IMR-90 (cell line): ENCODE measurements around the gene PSMC4. TPM values are rescaled to one million over a fixed set of nuclear protein-coding genes. Genes with fewer than 3 reads are reported as not detected.

Experiments
- ATAC-seq: fragments of 200-7000 bp; cut with Tn5 transposase; 2 replicates; pipeline ENCODE4 v1.9.1; 2020; ENCODE audit warnings: low read depth, mild to moderate bottlenecking, moderate library complexity
- BruUV-seq: library from RNA; stranded (reverse); fragments of 400-500 nt; replicated peaks from 2 replicates; lab custom pipeline; 2021; lab: Mats Ljungman, UMichigan
- CTCF ChIA-PET: fragments of 300-600 bp; formaldehyde crosslinking; extraction: SDS; loops from one replicate; lab custom pipeline; 2021; ENCODE audit warnings: antibody characterized with exemption; lab: Yijun Ruan, JAX
- POLR2A ChIA-PET: fragments of 300-600 bp; sonication (Branson Sonifier 250); formaldehyde crosslinking; loops from one replicate; lab custom pipeline; 2022; ENCODE audit warnings: antibody characterized with exemption; ENCODE audit not compliant: unreplicated experiment; lab: Charles Lee
- DNase-seq: peaks from one replicate; pipeline ENCODE4 v3.0.0; 2013
- H2AFZ ChIP-seq: replicated peaks from 2 replicates; pipeline ENCODE3; 2013; ENCODE audit warnings: low read length, mild to moderate bottlenecking; ENCODE audit not compliant: poor library complexity
- H2AK5ac ChIP-seq: 2 replicates; pipeline ENCODE4 v1.6.1; 2013; ENCODE audit warnings: low read depth, low read length, inconsistent platforms
- H2AK9ac ChIP-seq: replicated peaks from 2 replicates; pipeline ENCODE3; 2013; ENCODE audit warnings: mild to moderate bottlenecking, low read depth, low read length, moderate library complexity; ENCODE audit not compliant: poor library complexity
- H2BK120ac ChIP-seq: 2 replicates; pipeline ENCODE4 v1.6.1; 2013; ENCODE audit warnings: low read depth, low read length, inconsistent platforms
- H2BK15ac ChIP-seq: 3 replicates; pipeline ENCODE4 v1.6.1; 2013; ENCODE audit warnings: low read depth, low read length, inconsistent platforms
- H2BK20ac ChIP-seq: 2 replicates; pipeline ENCODE4 v1.6.1; 2013; ENCODE audit warnings: low read depth, mild to moderate bottlenecking, inconsistent platforms, low read length, moderate library complexity
- H2BK5ac ChIP-seq: 2 replicates; pipeline ENCODE4 v1.6.1; 2013; ENCODE audit warnings: mild to moderate bottlenecking, low read depth, low read length, inconsistent platforms; ENCODE audit not compliant: poor library complexity, severe bottlenecking
- H3K14ac ChIP-seq: replicated peaks from 2 replicates; pipeline ENCODE4 v1.6.1; 2013; ENCODE audit warnings: low read depth, low read length, inconsistent platforms
- H3K18ac ChIP-seq: 2 replicates; pipeline ENCODE4 v1.6.1; 2013; ENCODE audit warnings: low read depth, low read length, control low read depth
- H3K23ac ChIP-seq: 2 replicates; pipeline ENCODE4 v1.6.1; 2013; ENCODE audit warnings: low read depth, low read length, inconsistent platforms
- H3K27ac ChIP-seq: 2 replicates; pipeline ENCODE4 v1.5.1; 2013; ENCODE audit warnings: mild to moderate bottlenecking, control low read depth, low read length; ENCODE audit not compliant: insufficient read depth
- H3K27me3 ChIP-seq: 2 replicates; pipeline ENCODE4 v1.6.1; 2013; ENCODE audit warnings: low read length; ENCODE audit not compliant: control insufficient read depth, insufficient read depth
- H3K36me3 ChIP-seq: 2 replicates; pipeline ENCODE4 v1.6.1; 2013; ENCODE audit warnings: low read length, mixed read lengths; ENCODE audit not compliant: control insufficient read depth, insufficient read depth
- H3K4ac ChIP-seq: 2 replicates; pipeline ENCODE4 v1.6.1; 2013; ENCODE audit warnings: low read depth, low read length, inconsistent platforms
- H3K4me1 ChIP-seq: 2 replicates; pipeline ENCODE4 v1.6.1; 2013; ENCODE audit warnings: low read length, mixed read lengths; ENCODE audit not compliant: control insufficient read depth, insufficient read depth
- H3K4me2 ChIP-seq: 2 replicates; pipeline ENCODE4 v1.6.1; 2013; ENCODE audit warnings: low read depth, mild to moderate bottlenecking, control low read depth, low read length, moderate library complexity
- H3K4me3 ChIP-seq: 2 replicates; pipeline ENCODE4 v1.5.1; 2013; ENCODE audit warnings: low read depth, mild to moderate bottlenecking, control low read depth, low read length, moderate library complexity; ENCODE audit not compliant: insufficient read depth
- H3K56ac ChIP-seq: 2 replicates; pipeline ENCODE4 v1.6.1; 2013; ENCODE audit warnings: low read length, inconsistent platforms; ENCODE audit not compliant: insufficient read depth; ENCODE audit errors: extremely low read depth
- H3K79me1 ChIP-seq, 2 experiments: 2 replicates each; pipeline ENCODE4 v1.6.1; 2013; ENCODE audit warnings: low read length in 2 of 2, inconsistent platforms in 1 of 2, low read depth in 1 of 2
- H3K9ac ChIP-seq: 2 replicates; pipeline ENCODE4 v1.6.1; 2013; ENCODE audit warnings: low read depth, low read length, control low read depth
- H3K9me1 ChIP-seq: 2 replicates; pipeline ENCODE4 v1.6.1; 2013; ENCODE audit warnings: low read length, inconsistent platforms; ENCODE audit not compliant: insufficient read depth
- H3K9me3 ChIP-seq: 2 replicates; pipeline ENCODE4 v1.6.1; 2013; ENCODE audit warnings: low read length; ENCODE audit not compliant: control insufficient read depth, insufficient read depth
- H4K20me1 ChIP-seq: 2 replicates; pipeline ENCODE4 v1.6.1; 2013; ENCODE audit warnings: low read length, inconsistent platforms; ENCODE audit not compliant: insufficient read depth
- H4K5ac ChIP-seq: 2 replicates; pipeline ENCODE4 v1.6.1; 2013; ENCODE audit warnings: mild to moderate bottlenecking, low read depth, low read length, control low read depth
- H4K8ac ChIP-seq, 2 experiments: 2 replicates each; pipeline ENCODE4 v1.6.1; 2013; ENCODE audit warnings: low read depth in 2 of 2, low read length in 2 of 2, control low read depth in 1 of 2, inconsistent platforms in 1 of 2
- H4K91ac ChIP-seq: 2 replicates; pipeline ENCODE4 v1.6.1; 2013; ENCODE audit warnings: low read depth, low read length, inconsistent platforms; ENCODE audit not compliant: insufficient read depth
- BHLHE40 ChIP-seq: fragments of 150-350 bp; IDR thresholded peaks from 2 replicates; pipeline ENCODE4 v1.6.1; 2016; ENCODE audit warnings: mild to moderate bottlenecking, low read depth, low read length
- CEBPB ChIP-seq: IDR thresholded peaks from 2 replicates; pipeline ENCODE4 v1.6.1; 2012; ENCODE audit warnings: low read depth, low read length, improper control_type of control experiment
- CHD1 ChIP-seq: IDR thresholded peaks from 2 replicates; pipeline ENCODE4 v1.6.1; 2012; ENCODE audit warnings: low read depth, low read length, improper control_type of control experiment
- FOS ChIP-seq: fragments of 150-350 bp; IDR thresholded peaks from 2 replicates; pipeline ENCODE4 v1.6.1; 2016; ENCODE audit warnings: low read depth, low read length
- MAFK ChIP-seq: IDR thresholded peaks from 2 replicates; pipeline ENCODE4 v1.6.1; 2012; ENCODE audit warnings: low read depth, low read length, improper control_type of control experiment
- MAZ ChIP-seq: IDR thresholded peaks from 2 replicates; pipeline ENCODE4 v1.6.1; 2012; ENCODE audit warnings: low read depth, mild to moderate bottlenecking, low read length, improper control_type of control experiment, moderate library complexity, borderline replicate concordance
- MXI1 ChIP-seq: IDR thresholded peaks from 2 replicates; pipeline ENCODE4 v1.6.1; 2012; ENCODE audit warnings: low read depth, mild to moderate bottlenecking, low read length, moderate library complexity, borderline replicate concordance
- NFE2L2 ChIP-seq: fragments of 150-350 bp; IDR thresholded peaks from 2 replicates; pipeline ENCODE4 v1.6.1; 2016; ENCODE audit warnings: low read depth, mild to moderate bottlenecking, low read length
- POLR2A ChIP-seq: IDR thresholded peaks from 2 replicates; pipeline ENCODE4 v1.6.1; 2012; ENCODE audit warnings: mild to moderate bottlenecking, low read depth, low read length
- RAD21 ChIP-seq: IDR thresholded peaks from 2 replicates; pipeline ENCODE4 v1.6.1; 2012; ENCODE audit warnings: low read length, improper control_type of control experiment
- RCOR1 ChIP-seq: IDR thresholded peaks from 2 replicates; pipeline ENCODE4 v1.6.1; 2012; ENCODE audit warnings: mild to moderate bottlenecking, low read length, improper control_type of control experiment; ENCODE audit not compliant: insufficient replicate concordance
- RFX5 ChIP-seq: IDR thresholded peaks from 2 replicates; pipeline ENCODE4 v1.8.0; 2012; ENCODE audit warnings: low read depth, mild to moderate bottlenecking, low read length, moderate library complexity
- SMC3 ChIP-seq: fragments of 150-350 bp; IDR thresholded peaks from 2 replicates; pipeline ENCODE4 v1.6.1; 2016; ENCODE audit warnings: low read depth, mild to moderate bottlenecking, antibody characterized with exemption, low read length, moderate library complexity
- WGBS, 2 experiments: methylation state at CpG; one replicate each; pipeline versions ENCODE4 v1.1.5 to v1.1.7; 2013; ENCODE audit warnings: missing lambda C conversion rate in 2 of 2; ENCODE audit not compliant: insufficient read length in 1 of 2; ENCODE audit errors: extremely low coverage in 2 of 2; 5-methylcytosine and 5-hydroxymethylcytosine counted together
- dilution Hi-C: fragments of 300-500 bp; cut with HindIII; formaldehyde crosslinking; loops from one replicate; pipeline ENCODE4 v1.14.3; 2018; ENCODE audit warnings: low sequenced_read_pairs; ENCODE audit not compliant: unreplicated experiment
- in situ Hi-C: fragments of 300-500 bp; cut with MboI; formaldehyde crosslinking; loops from 3 replicates; pipeline ENCODE4 v1.14.3; 2019; ENCODE audit warnings: low sequenced_read_pairs, inconsistent platforms, mixed read lengths
- intact Hi-C: fragments of 100-400 bp; cut with micrococcal nuclease; formaldehyde crosslinking; loops from 2 replicates; pipeline ENCODE4 v1.10.0; 2022
- polyA plus RNA-seq, 3 experiments: library from polyadenylated mRNA; depleted of rRNA; stranded (reverse); fragments of >200 nt; gene quantifications; 2 replicates each; pipeline ENCODE4 v1.2.3, GENCODE V29; 2012; ENCODE audit warnings: low replicate concordance in 1 of 3
- total RNA-seq: library from RNA; depleted of rRNA; stranded (reverse); fragments of >200 nt; gene quantifications from 2 replicates; pipeline ENCODE4 v1.2.3, GENCODE V29; 2012
- TF ChIP-seq, protein P1 (sequence below): fragments of 150-350 bp; IDR thresholded peaks from 2 replicates; pipeline ENCODE4 v1.6.1; 2017; ENCODE audit warnings: mild to moderate bottlenecking, antibody characterized with exemption, low read length, low read depth
- TF ChIP-seq, protein P2 (sequence below): fragments of 150-350 bp; IDR thresholded peaks from 2 replicates; pipeline ENCODE4 v1.6.1; 2016; ENCODE audit warnings: low read depth, mild to moderate bottlenecking, low read length, moderate library complexity, borderline replicate concordance
- TF ChIP-seq, protein P3 (sequence below): conservative IDR thresholded peaks from 2 replicates; pipeline ENCODE4 v1.5.1; 2012; ENCODE audit warnings: mild to moderate bottlenecking, low read depth, low read length, improper control_type of control experiment

PSMC4 gene
- total and polyA plus RNA-seq, 2 of the 4 experiments (the other 2 are of a cell fraction) = 148 to 216 TPM

DNA sequence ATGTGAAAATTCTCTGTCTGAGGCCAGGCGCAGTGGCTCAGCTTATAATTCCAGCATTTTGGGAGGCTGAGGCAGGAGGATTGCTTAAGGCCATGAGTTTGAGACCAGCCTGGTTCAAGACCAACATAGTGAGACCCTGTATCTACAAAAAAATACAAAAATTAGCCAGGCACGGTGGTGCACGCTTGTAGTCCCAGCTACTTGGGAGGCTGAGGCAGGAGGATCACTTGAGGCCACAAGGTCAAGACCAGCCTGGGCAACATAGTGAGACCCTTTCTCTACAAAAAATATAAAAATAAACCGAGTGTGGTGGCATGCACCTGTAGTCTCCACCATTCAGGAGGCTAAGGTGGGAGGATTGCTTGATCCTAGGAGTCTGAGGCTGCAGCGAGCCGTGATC lies 34.3 kb upstream of the PSMC4 start:
- intact Hi-C loops = no loop called here
- Histone ChIP-seq H2AFZ (no peak overlapping the region), H2BK20ac (no peak overlapping the region), H3K4me3 (no peak overlapping the region), H2BK15ac (no peak overlapping the region), H3K14ac (no peak overlapping the region), H3K27me3 (no peaks in the 10 kb centered on the region), H2BK5ac (no peak overlapping the region), H4K20me1 (no peaks in the 10 kb centered on the region), H3K18ac (no peak overlapping the region), H3K36me3 (no peaks in the 10 kb centered on the region), H3K56ac (no peak overlapping the region), H3K4ac (no peak overlapping the region), H3K79me1 (no peaks in the 10 kb centered on the region), H3K9me1 (no peaks in the 10 kb centered on the region), H3K4me1 (no peaks in the 10 kb centered on the region), H2AK9ac (no peak overlapping the region), H4K5ac (no peak overlapping the region), H3K4me2 (no peak overlapping the region), H3K9me3 (no peaks in the 10 kb centered on the region), H4K8ac (no peak overlapping the region), H3K23ac (no peak overlapping the region), H2AK5ac (no peak overlapping the region), H3K27ac (no peak overlapping the region), H3K9ac (no peak overlapping the region), H2BK120ac (no peak overlapping the region), H4K91ac (no peak overlapping the region)
- dilution Hi-C loops = no loop called here
- in situ Hi-C loops = no loop called here
- ATAC-seq (no peak), DNase-seq (no peak)
- POLR2A ChIA-PET = no interaction called here
- BruUV-seq = no TSS peak
- 100% methylated on average over 2 of the region's 6 CpGs; no CpG with 5 or more reads in 1 of the 2 experiments for WGBS, 2 experiments
- TF ChIP-seq MAZ (no peak), SMC3 (no peak), MXI1 (no peak), CEBPB (no peak), RFX5 (no peak), RCOR1 (no peak), MAFK (no peak), POLR2A (no peak), BHLHE40 (no peak), FOS (no peak), RAD21 (no peak), NFE2L2 (no peak), CHD1 (no peak)
- TF ChIP-seq, protein P1, sequence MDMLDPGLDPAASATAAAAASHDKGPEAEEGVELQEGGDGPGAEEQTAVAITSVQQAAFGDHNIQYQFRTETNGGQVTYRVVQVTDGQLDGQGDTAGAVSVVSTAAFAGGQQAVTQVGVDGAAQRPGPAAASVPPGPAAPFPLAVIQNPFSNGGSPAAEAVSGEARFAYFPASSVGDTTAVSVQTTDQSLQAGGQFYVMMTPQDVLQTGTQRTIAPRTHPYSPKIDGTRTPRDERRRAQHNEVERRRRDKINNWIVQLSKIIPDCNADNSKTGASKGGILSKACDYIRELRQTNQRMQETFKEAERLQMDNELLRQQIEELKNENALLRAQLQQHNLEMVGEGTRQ = no peak
- TF ChIP-seq, protein P2, sequence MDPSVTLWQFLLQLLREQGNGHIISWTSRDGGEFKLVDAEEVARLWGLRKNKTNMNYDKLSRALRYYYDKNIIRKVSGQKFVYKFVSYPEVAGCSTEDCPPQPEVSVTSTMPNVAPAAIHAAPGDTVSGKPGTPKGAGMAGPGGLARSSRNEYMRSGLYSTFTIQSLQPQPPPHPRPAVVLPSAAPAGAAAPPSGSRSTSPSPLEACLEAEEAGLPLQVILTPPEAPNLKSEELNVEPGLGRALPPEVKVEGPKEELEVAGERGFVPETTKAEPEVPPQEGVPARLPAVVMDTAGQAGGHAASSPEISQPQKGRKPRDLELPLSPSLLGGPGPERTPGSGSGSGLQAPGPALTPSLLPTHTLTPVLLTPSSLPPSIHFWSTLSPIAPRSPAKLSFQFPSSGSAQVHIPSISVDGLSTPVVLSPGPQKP = no peak
- TF ChIP-seq, protein P3, sequence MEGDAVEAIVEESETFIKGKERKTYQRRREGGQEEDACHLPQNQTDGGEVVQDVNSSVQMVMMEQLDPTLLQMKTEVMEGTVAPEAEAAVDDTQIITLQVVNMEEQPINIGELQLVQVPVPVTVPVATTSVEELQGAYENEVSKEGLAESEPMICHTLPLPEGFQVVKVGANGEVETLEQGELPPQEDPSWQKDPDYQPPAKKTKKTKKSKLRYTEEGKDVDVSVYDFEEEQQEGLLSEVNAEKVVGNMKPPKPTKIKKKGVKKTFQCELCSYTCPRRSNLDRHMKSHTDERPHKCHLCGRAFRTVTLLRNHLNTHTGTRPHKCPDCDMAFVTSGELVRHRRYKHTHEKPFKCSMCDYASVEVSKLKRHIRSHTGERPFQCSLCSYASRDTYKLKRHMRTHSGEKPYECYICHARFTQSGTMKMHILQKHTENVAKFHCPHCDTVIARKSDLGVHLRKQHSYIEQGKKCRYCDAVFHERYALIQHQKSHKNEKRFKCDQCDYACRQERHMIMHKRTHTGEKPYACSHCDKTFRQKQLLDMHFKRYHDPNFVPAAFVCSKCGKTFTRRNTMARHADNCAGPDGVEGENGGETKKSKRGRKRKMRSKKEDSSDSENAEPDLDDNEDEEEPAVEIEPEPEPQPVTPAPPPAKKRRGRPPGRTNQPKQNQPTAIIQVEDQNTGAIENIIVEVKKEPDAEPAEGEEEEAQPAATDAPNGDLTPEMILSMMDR = no peak
- CTCF ChIA-PET = no interaction called here
